ENCODE data around the gene BANF2.
"Not testable (repeated sequence)": the region's sequence is repeated elsewhere in the genome, so short reads cannot be mapped to it uniquely, and the experiment has no call there.

The BANF2 gene

DNA sequence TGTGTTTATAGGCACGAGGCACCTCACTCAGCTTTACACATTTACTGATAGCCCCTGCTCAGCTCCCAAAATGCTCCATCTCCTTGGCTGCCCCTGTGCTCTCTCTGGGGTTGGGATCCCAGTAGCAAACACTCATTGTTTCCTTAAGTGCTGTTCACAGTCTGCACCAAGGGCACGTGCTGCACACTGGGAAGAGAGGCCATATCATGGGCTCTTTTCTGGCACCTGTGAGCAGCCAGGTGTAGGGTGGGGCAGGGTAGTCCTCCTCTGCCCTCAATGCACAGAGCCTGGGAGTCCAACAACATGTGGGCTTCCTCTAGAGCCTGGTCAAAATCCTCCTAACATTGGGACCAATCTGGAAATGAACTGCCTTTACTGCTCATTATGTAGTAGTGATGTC lies 67.9 kb downstream of the BANF2 start:
- DNase-seq, result no peak

DNA sequence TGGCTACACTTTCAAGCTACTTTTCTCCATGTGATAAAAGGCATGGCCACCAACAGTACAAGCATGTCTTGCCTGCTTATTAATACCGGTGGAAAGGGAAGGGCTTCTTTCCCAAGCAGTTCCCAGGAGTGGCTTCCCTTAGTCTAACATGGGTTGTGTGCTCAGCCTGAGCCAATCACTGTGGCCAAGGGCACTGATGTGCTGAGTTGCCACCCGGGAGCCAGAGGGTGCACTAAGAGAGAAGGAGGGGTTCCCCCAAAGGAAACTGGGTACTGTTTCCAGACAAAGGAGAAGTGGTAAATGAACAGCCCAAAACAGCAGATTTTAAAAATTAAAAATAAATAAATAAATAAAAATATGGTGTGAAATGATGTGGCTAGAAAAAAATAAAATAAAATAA lies 68.5 kb downstream of the BANF2 start:
- no peak for DNase-seq

DNA sequence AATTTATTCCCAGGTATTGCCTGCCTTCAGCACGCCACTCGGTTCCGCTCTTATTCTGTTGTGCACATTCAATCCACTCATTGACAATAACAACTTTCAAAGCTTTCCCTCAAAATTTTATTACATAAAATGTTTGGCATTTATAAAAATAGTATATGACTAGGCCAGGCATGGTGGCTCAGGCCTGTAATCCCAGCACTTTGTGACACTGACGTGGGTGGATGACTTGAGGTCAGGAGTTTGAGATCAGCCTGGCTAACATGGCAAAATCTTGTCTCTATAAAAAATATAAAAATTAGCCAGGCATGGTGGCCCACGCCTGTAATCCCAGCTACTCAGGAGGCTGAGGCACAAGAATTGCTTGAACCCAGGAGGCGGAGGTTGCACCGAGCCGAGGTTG lies 70.0 kb downstream of the BANF2 start:
- DNase-seq, result not testable (repeated sequence)

DNA sequence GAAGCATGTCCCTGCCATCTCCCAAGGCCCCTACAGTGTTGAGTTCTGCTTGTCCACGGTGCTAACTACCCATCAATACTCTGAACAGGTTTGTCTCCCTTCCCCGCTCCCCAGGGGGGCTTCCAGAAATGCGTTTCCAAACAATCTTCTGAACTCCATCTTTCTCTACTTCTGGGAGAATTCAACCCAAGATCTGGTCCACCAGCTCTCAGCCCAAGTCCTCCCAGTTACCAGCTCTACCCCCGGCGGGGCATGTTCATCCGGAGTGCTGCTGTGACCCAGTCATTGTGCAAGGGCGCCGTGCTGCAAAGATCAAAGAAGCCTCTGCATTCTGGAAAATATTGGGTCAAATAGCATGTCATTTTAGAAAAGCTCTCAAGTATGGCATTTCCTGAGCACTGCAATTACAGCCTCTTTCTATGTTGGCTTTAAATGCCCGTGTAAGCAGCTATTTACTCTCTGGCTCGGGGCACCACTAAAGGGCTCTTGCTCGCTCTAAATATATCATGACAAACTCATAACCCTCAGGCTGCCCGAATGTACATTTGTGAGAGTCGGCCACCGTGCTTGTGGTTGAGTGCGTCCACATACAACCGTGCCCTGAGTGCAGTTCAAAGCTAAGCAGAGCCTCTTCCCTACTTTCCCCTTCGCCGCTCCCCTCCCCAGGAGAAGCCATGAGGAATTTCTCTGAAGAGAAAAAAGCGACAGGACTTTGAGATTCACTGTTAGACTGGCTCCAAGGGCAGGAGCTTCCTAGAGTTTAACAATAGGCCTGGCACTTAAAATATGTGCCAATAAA lies 71.6 kb downstream of the BANF2 start:
- no peak for DNase-seq

DNA sequence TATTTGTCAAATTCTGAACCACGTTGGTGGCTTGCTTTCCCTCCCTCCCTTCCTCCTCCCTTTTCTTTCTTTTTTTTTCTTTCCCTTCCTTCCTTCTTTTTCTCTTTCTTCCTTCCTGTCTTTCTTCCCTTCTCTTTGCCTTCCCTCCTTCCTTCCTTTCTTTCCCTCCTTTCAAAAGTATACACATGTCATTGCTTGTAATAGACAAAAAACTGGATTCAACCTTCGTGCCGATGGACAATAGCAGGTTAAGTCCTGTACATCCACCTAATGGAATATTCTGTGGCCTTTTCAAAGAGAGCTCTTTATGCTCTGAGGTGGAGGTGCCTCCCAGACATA lies 72.2 kb downstream of the BANF2 start:
- no peak for DNase-seq

DNA sequence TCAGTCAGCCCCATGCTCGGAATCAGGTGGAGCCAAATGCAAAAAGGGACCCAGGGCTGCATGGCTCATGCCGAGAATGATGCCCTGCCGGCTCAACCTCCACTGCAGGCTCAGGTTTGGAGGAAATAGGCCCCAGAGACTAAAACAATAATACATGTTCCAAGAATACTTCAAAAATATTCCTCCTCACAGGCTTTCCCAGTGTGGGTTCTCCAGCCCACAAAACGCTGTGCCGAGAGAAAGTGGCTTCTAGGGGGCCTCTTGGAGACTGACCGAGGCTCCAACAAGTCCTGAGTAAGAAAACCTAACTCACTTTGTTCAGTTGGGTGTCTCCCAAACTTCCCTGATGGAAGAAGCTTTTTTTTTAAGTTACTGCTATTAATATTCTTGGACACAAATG lies 73.9 kb downstream of the BANF2 start:
- DNase-seq, result no peak

DNA sequence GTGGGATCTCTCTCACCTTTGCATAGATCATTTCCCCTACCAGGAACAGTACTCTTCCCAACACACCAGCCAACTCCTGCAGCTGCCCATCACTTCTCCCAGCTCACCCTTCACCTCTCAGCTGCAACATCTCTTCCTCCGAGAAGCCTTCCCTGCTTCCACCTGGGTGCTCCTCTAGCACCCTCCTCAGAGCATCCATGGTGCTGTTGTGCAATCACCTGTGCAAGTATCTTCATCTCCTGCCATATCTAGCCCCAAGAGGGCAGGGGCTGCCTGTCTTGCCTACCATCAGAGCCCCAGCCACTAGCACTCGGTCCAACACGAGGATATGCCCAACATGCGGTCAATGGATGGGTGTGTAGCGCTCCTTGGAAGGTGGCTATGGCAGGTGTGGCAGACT lies 75.8 kb downstream of the BANF2 start:
- no peak for DNase-seq

DNA sequence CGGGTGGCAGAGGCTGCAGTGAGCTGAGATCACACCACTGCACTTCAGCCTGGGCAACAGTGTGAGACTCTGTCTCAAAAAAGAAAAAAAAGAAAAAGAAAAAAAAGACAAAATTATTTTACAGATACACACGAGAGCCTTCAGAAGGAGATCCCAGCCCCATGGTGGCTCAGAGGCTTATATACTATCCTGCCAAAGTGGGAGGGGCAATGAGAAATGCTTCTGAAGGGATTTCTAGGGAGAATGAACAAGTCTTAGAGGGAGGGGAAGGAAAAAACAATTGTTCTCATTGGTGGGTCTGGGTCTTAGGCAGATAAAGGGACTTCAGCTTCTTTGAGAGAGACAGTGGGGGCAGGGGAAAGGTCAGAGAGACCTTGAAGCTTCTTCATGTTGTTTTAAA lies 76.8 kb downstream of the BANF2 start:
- DNase-seq, result no peak

DNA sequence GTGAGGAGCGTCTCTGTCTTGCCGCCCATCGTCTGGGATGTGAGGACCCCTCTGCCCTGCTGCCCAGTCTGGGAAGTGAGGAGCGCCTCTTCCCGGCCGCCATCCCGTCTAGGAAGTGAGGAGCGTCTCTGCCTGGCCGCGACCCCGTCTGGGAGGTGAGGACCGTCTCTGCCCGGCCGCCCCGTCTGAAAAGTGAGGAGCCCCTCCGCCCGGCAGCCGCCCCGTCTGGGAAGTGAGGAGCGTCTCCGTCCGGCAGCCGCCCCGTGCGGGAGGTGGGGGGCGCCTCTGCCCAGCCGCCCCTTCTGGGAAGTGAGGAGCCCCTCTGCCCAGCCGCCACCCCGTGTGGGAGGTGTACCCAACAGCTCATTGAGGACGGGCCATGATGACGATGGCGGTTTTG lies 79.2 kb downstream of the BANF2 start:
- not testable (repeated sequence) for DNase-seq

DNA sequence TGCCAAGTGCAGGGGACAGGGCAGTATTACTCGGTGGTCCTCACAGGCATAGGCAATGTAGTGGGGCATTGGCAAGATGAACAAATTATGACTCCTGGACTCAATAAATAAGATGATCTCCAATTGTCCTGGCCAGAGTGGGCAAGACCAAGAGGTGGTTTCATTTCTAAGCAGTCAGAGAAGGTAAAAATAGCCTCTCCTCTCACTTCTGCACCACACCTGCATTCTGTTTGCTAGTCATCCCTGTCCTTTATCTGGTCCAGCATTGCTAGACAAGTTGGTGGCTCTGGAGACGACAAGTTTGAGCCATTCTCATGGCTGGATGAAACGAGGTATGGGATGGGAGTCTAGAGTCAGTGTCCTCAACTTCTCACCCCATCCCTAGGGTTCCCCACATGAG lies 83.0 kb downstream of the BANF2 start:
- no peak for DNase-seq

DNA sequence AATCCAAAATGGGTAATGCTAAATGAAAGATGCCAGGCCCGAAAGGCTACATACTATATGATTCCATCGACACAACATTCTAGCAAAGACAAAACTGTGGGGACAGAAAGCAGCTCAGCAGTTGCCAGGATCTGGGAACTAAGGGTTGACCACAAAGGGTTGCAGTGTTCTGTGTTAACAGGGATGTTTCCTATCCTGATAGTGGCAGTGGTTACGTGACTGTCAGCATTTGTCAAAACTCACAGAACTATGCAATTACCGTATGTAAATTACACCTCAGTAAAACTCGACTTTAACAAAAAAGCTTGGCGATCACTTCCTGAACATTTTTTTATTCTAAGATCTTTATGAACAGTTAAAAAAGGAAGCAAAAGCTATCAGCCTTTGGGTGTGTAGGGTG lies 83.9 kb downstream of the BANF2 start:
- no peak for DNase-seq

DNA sequence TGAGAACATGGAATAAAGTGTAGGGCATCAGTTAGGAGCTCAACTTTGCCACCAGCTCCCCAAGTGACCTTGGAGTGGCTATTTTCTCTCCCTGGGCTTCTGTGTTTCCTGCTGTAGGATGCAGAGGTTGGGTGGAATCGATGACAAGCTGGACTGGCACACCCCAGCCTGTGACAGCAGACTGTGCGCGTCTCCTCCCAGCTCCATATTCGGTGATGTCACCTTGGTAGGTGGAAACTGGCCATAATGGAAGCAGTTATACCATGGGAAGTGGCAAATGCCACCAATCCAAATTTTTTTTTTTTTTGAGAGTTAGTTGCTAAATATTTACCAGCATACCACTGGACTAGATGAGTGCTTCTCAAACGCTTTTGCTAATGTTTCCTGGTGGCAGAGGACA lies 85.2 kb downstream of the BANF2 start:
- DNase-seq, result no peak
